GM10266 (cell line): ENCODE results near the gene FABP7.
A peak's percentile ranks its signal among the peaks of the same experiment; 100 is the strongest.

Source experiments
- DNase-seq: peaks from one replicate; pipeline ENCODE4 v3.0.0; 2012; ENCODE audit errors: extremely low spot score
- CTCF ChIP-seq: IDR thresholded peaks from 2 replicates; pipeline ENCODE4 v1.5.1; 2012; ENCODE audit warnings: mild to moderate bottlenecking, low read depth; ENCODE audit not compliant: control insufficient read depth, insufficient read depth; ENCODE audit errors: missing control alignments

Gene FABP7

GRCh38 chr6:122751326-122751725 lies 28.2 kb upstream of the FABP7 start:
- DNase-seq: peak; percentile 15
- TF ChIP-seq CTCF: no peak

GRCh38 chr6:122752459-122752858 lies 27.1 kb upstream of the FABP7 start:
- TF ChIP-seq CTCF: no peak
- no peak for DNase-seq

GRCh38 chr6:122753000-122753687 lies 26.4 kb upstream of the FABP7 start:
- DNase-seq: no peak

GRCh38 chr6:122753688-122754056 lies 25.8 kb upstream of the FABP7 start:
- DNase-seq: no peak
- no peak for TF ChIP-seq CTCF

More at GRCh38 chr6:122753000-122753687, 26.4 kb upstream of the FABP7 start:
- TF ChIP-seq CTCF: no peak

GRCh38 chr6:122754191-122754731 lies 25.3 kb upstream of the FABP7 start:
- DNase-seq: no peak
- no peak for TF ChIP-seq CTCF

- no peak for DNase-seq
- TF ChIP-seq CTCF: no peak
These were observed 23.6 kb upstream of the FABP7 start for GRCh38 chr6:122755901-122756300.

- no peak for TF ChIP-seq CTCF
- DNase-seq: no peak
These were observed 20.6 kb upstream of the FABP7 start for GRCh38 chr6:122758927-122759334.
